GM12892 (cell line): ENCODE results near the gene AK5.
"Not testable (repeated sequence)": the region's sequence is repeated elsewhere in the genome, so short reads cannot be mapped to it uniquely, and the experiment has no call there.

Source experiments
- POLR2A ChIP-seq: IDR thresholded peaks from 2 replicates; pipeline ENCODE4 v1.6.1; 2011; ENCODE audit warnings: low read depth, low read length, control low read depth
- TAF1 ChIP-seq: IDR thresholded peaks from 2 replicates; pipeline ENCODE4 v1.6.1; 2011; ENCODE audit warnings: low read depth, mild to moderate bottlenecking, control low read depth, low read length, borderline replicate concordance

- TF ChIP-seq TAF1, POLR2A: not testable (repeated sequence)
These were observed 136.2 kb downstream of the AK5 start for GRCh38 chr1:77418055-77418454.
